B cell (primary cell): Measurements from ENCODE around the gene TOR2A. TPM values are rescaled to one million over a fixed set of nuclear protein-coding genes. Genes with fewer than 3 reads are reported as not detected.

Source experiments
- ATAC-seq: fragments of 200-7000 bp; cut with Tn5 transposase; one replicate; pipeline ENCODE4 v1.10.0; 2021; ENCODE audit warnings: low read depth, mild to moderate bottlenecking, moderate number of reproducible peaks, moderate library complexity
- CTCF ChIA-PET: fragments of 350-600 bp; sonication (Branson Sonifier 250); formaldehyde crosslinking; loops from one replicate; lab custom pipeline; 2021; ENCODE audit warnings: antibody characterized with exemption, inconsistent platforms; lab: Charles Lee
- POLR2A ChIA-PET: fragments of 350-600 bp; sonication (Branson Sonifier 250); formaldehyde crosslinking; loops from one replicate; lab custom pipeline; 2021; ENCODE audit warnings: antibody characterized with exemption; lab: Charles Lee
- DNase-seq: peaks from one replicate; pipeline ENCODE4 v3.0.0; 2013
- H2AFZ ChIP-seq: 2 replicates; pipeline ENCODE4 v1.6.1; 2012; ENCODE audit warnings: mild to moderate bottlenecking, low read depth, low read length; ENCODE audit not compliant: insufficient read depth, poor library complexity, severe bottlenecking
- H3K27ac ChIP-seq, 2 donors: 1 replicate in 1 of 2; 2 replicates in 1 of 2; pipeline ENCODE4 v1.5.1; 2012 to 2013; ENCODE audit warnings: low read length in 2 of 2, mild to moderate bottlenecking in 2 of 2, moderate library complexity in 1 of 2
- H3K27me3 ChIP-seq, 4 experiments: fragments of 200-600 bp in 1 of 4; sonication (generic) in 1 of 4; replicated peaks in 1 of 4; 1 replicate in 2 of 4; 2 replicates in 2 of 4; pipeline versions ENCODE4 v1.6.1 to v1.7.0; 2013 to 2016; ENCODE audit warnings: low read length in 3 of 4, mild to moderate bottlenecking in 2 of 4, mixed read lengths in 1 of 4, moderate library complexity in 1 of 4; ENCODE audit not compliant: insufficient read depth in 4 of 4, control insufficient read depth in 3 of 4; ENCODE audit errors: control extremely low read depth in 1 of 4
- H3K36me3 ChIP-seq, 2 experiments: replicated peaks in 1 of 2; 1 replicate in 1 of 2; 2 replicates in 1 of 2; pipeline versions ENCODE4 v1.6.1 to v1.7.1; 2013; ENCODE audit warnings: low read length in 1 of 2; ENCODE audit not compliant: insufficient read depth in 2 of 2, control insufficient read depth in 1 of 2; ENCODE audit errors: control extremely low read depth in 1 of 2, extremely low read depth in 1 of 2
- H3K4me1 ChIP-seq, 2 donors: fragments of 200-600 bp in 1 of 2; sonication (generic) in 1 of 2; 1 replicate in 1 of 2; 2 replicates in 1 of 2; pipeline versions ENCODE4 v1.5.1 to v1.6.1; 2013 to 2017; ENCODE audit warnings: low read length in 2 of 2; ENCODE audit not compliant: control insufficient read depth in 2 of 2, insufficient read depth in 2 of 2
- H3K4me2 ChIP-seq: replicated peaks from 2 replicates; pipeline ENCODE3; 2012; ENCODE audit warnings: mild to moderate bottlenecking, low read depth, low read length; ENCODE audit not compliant: poor library complexity, severe bottlenecking
- H3K4me3 ChIP-seq, 5 experiments: fragments of 200-600 bp in 1 of 5; sonication (generic) in 1 of 5; 1 replicate in 3 of 5; 2 replicates in 2 of 5; pipeline versions ENCODE4 v1.5.1 to v1.7.0; 2011 to 2016; ENCODE audit warnings: low read length in 4 of 5, mild to moderate bottlenecking in 4 of 5, low read depth in 2 of 5, control low read depth in 1 of 5, moderate library complexity in 1 of 5; ENCODE audit not compliant: insufficient read depth in 1 of 5; ENCODE audit errors: control extremely low read depth in 1 of 5, extremely low read depth in 1 of 5
- H3K79me2 ChIP-seq: fragments of 200-600 bp; sonication (generic); one replicate; pipeline ENCODE4 v1.6.0; 2016; ENCODE audit warnings: low read length; ENCODE audit not compliant: control insufficient read depth, insufficient read depth
- H3K9ac ChIP-seq: fragments of 200-600 bp; sonication (generic); 2 replicates; pipeline ENCODE4 v1.6.1; 2017; ENCODE audit warnings: mild to moderate bottlenecking, low read length, moderate library complexity
- H3K9me3 ChIP-seq, 3 donors: one replicate each; pipeline versions ENCODE4 v1.6.1 to v1.7.1; 2013; ENCODE audit warnings: low read length in 2 of 3; ENCODE audit not compliant: control insufficient read depth in 2 of 3, insufficient read depth in 1 of 3; ENCODE audit errors: control extremely low read depth in 1 of 3
- H4K20me1 ChIP-seq: 2 replicates; pipeline ENCODE4 v1.6.0; 2012; ENCODE audit warnings: mild to moderate bottlenecking, low read length; ENCODE audit not compliant: insufficient read depth, control insufficient read depth, poor library complexity, severe bottlenecking
- H3K27ac Mint-ChIP-seq: one replicate; pipeline ENCODE4 v1.8.0; 2021; ENCODE audit warnings: mixed read lengths
- H3K27me3 Mint-ChIP-seq: one replicate; pipeline ENCODE4 v1.8.0; 2021; ENCODE audit warnings: mixed read lengths
- H3K4me1 Mint-ChIP-seq: one replicate; pipeline ENCODE4 v1.8.0; 2021; ENCODE audit warnings: mixed read lengths
- H3K4me3 Mint-ChIP-seq: one replicate; pipeline ENCODE4 v1.8.0; 2021; ENCODE audit warnings: mixed read lengths
- H3K9me3 Mint-ChIP-seq: one replicate; pipeline ENCODE4 v1.8.0; 2022; ENCODE audit warnings: mixed read lengths; ENCODE audit not compliant: insufficient read depth
- EZH2 ChIP-seq: IDR thresholded peaks from 2 replicates; pipeline ENCODE4 v1.6.1; 2012; ENCODE audit warnings: borderline replicate concordance, low read depth, mild to moderate bottlenecking, moderate library complexity, low read length; ENCODE audit not compliant: insufficient read depth, poor library complexity, severe bottlenecking
- WGBS: methylation state at CpG from one replicate; pipeline ENCODE4 v1.1.5; 2013; ENCODE audit warnings: missing lambda C conversion rate; ENCODE audit not compliant: insufficient coverage; 5-methylcytosine and 5-hydroxymethylcytosine counted together
- intact Hi-C: fragments of 100-400 bp; cut with micrococcal nuclease; formaldehyde crosslinking; loops from one replicate; pipeline ENCODE4 v1.10.0; 2022
- polyA plus RNA-seq: library from polyadenylated mRNA; depleted of rRNA; stranded (reverse); fragments of >200 nt; gene quantifications from 2 replicates; pipeline ENCODE4 v1.2.3, GENCODE V29; 2012
- total RNA-seq, 2 donors: library from RNA; stranded (reverse); fragments of 120-200 nt in 1 of 2; gene quantifications; 1 replicate in 1 of 2; 2 replicates in 1 of 2; pipeline versions ENCODE4 v1.2.3 to v1.2.4, GENCODE V29; 2013 to 2022
- TF ChIP-seq, protein P1 (sequence below): fragments of 200-600 bp; IDR thresholded peaks from one replicate; pipeline ENCODE4 v1.8.0; 2022; ENCODE audit warnings: antibody characterized with exemption, mild to moderate bottlenecking

The TOR2A gene
- total and polyA plus RNA-seq, 2 donors (not counting 1 experiment from before 2014, with no cell fraction given): 15.8 to 26.5 TPM

- ATAC-seq (no peak), DNase-seq (no peak)
- peaks cover 11% of the 10 kb centered on the region for H3K4me1 Mint-ChIP-seq
- Histone ChIP-seq H3K79me2 (peaks cover 72% of the 10 kb centered on the region), H3K9me3 (no peaks in the 10 kb centered on the region), H3K27me3 (no peaks in the 10 kb centered on the region), H3K4me2 (no peak overlapping the region), H4K20me1 (peaks cover 95% of the 10 kb centered on the region), H3K9ac (no peak overlapping the region), H2AFZ (no peak overlapping the region), H3K36me3 (peaks cover 3 to 58% of the 10 kb centered on the region in 2 experiments), H3K27ac (no peak overlapping the region), H3K4me1 (no peaks in the 10 kb centered on the region), H3K4me3 (no peak overlapping the region)
- H3K4me3 Mint-ChIP-seq: no peak overlapping the region
- H3K27me3 Mint-ChIP-seq: no peaks in the 10 kb centered on the region
- intact Hi-C loops: no loop called here
- WGBS: 95% methylated on average over 7 of the region's 8 CpGs
- no peak overlapping the region for H3K27ac Mint-ChIP-seq
- TF ChIP-seq EZH2: no peak
- TF ChIP-seq, protein P1, sequence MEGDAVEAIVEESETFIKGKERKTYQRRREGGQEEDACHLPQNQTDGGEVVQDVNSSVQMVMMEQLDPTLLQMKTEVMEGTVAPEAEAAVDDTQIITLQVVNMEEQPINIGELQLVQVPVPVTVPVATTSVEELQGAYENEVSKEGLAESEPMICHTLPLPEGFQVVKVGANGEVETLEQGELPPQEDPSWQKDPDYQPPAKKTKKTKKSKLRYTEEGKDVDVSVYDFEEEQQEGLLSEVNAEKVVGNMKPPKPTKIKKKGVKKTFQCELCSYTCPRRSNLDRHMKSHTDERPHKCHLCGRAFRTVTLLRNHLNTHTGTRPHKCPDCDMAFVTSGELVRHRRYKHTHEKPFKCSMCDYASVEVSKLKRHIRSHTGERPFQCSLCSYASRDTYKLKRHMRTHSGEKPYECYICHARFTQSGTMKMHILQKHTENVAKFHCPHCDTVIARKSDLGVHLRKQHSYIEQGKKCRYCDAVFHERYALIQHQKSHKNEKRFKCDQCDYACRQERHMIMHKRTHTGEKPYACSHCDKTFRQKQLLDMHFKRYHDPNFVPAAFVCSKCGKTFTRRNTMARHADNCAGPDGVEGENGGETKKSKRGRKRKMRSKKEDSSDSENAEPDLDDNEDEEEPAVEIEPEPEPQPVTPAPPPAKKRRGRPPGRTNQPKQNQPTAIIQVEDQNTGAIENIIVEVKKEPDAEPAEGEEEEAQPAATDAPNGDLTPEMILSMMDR: no peak
- ChIA-PET CTCF (interaction anchor here (0.6 to 1.5 kb wide), 2 partner anchors 45 to 116 kb away, joined by 3 to 5 read pairs; no protein-coding TSS in a partner anchor), POLR2A (interaction anchor here (0.6 kb wide), 1 partner anchor 24 kb away, joined by 6 read pairs; no protein-coding TSS in a partner anchor)
- H3K9me3 Mint-ChIP-seq: no peaks in the 10 kb centered on the region
These were observed 18.5 kb upstream of the TOR2A start for GRCh38 chr9:127753622-127754021.

DNA sequence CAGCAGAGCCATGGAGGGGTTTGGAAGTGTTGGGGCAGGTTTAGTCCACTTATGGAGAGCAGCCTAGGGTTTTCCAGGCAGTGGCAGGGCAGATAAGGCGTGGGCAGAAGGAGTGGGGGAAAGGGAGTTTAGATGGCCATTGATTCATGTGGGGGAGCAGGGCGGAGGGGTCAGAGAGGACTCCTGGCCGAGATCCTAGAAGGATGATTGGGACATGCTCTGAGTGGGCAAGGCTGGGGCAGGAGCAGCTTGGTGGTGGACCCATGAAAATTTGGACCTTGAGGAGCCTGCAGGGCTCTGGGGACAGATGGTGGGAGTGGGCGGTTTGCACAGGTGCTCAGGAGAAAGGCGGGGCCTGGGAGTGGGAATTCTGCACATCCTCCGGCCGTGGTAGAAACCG lies 18.1 kb upstream of the TOR2A start:
- Histone ChIP-seq H3K36me3 (peaks cover 3 to 58% of the 10 kb centered on the region in 2 experiments), H4K20me1 (peaks cover 95% of the 10 kb centered on the region), H3K4me1 (no peaks in the 10 kb centered on the region), H3K27me3 (no peaks in the 10 kb centered on the region), H3K4me2 (no peak overlapping the region), H3K4me3 (no peak overlapping the region), H3K79me2 (peaks cover 69% of the 10 kb centered on the region), H3K9me3 (no peaks in the 10 kb centered on the region), H3K9ac (no peak overlapping the region), H3K27ac (no peak overlapping the region), H2AFZ (no peak overlapping the region)
- Mint-ChIP-seq H3K4me1 (peaks cover 11% of the 10 kb centered on the region), H3K27ac (no peak overlapping the region), H3K9me3 (no peaks in the 10 kb centered on the region), H3K4me3 (no peak overlapping the region), H3K27me3 (no peaks in the 10 kb centered on the region)
- ChIA-PET POLR2A (interaction anchor here (0.6 kb wide), 1 partner anchor 25 kb away, joined by 6 read pairs; no protein-coding TSS in a partner anchor), CTCF (interaction anchor here (0.6 kb wide), 1 partner anchor 45 kb away, joined by 3 read pairs; no protein-coding TSS in a partner anchor)
- 92% methylated on average over 6 of the region's 8 CpGs for WGBS
- TF ChIP-seq, protein P1: no peak
- no peak for TF ChIP-seq EZH2
- intact Hi-C loops: no loop called here
- ATAC-seq (no peak), DNase-seq (no peak)
